Stimulated activated CD4-positive, alpha-beta T cell treated with anti-CD3 and anti-CD28 coated beads, Interleukin-2, amount 100 ng/mL, for 48 hours (primary cell): Measurements from ENCODE around the gene UNC13D.
"Not testable (repeated sequence)": the region's sequence is repeated elsewhere in the genome, so short reads cannot be mapped to it uniquely, and the experiment has no call there.

Experiments
- DNase-seq, 2 donors: peaks; one replicate each; pipeline ENCODE4 v3.0.0-alpha.2; 2020

UNC13D gene

GRCh38 chr17:75843577-75844529 lies at the start of gene UNC13D:
Gene UNC13D, minus strand, starts transcription at chr17:75844404. Its CDS starts 67 bp downstream, at chr17:75844337.
- DNase-seq, result peak in 1 of 2 donors; percentile 47

GRCh38 chr17:75893305-75894048 lies 49.3 kb upstream of the UNC13D start:
- DNase-seq, result no peak

- no peak for DNase-seq
Observed at GRCh38 chr17:75892556-75893224, 48.5 kb upstream of the UNC13D start.

- DNase-seq, result no peak
Observed at GRCh38 chr17:75891605-75892555, 47.7 kb upstream of the UNC13D start.

- DNase-seq, result no peak
Observed at GRCh38 chr17:75891022-75891604, 46.9 kb upstream of the UNC13D start.

- DNase-seq, result no peak
Observed at GRCh38 chr17:75889454-75889853, 45.2 kb upstream of the UNC13D start.

- DNase-seq, result no peak
Observed at GRCh38 chr17:75888484-75888883, 44.3 kb upstream of the UNC13D start.

GRCh38 chr17:75885860-75886259 lies 41.7 kb upstream of the UNC13D start:
- DNase-seq, result not testable (repeated sequence)

- DNase-seq, result no peak
Observed at GRCh38 chr17:75885431-75885830, 41.2 kb upstream of the UNC13D start.

- no peak for DNase-seq
Observed at GRCh38 chr17:75881678-75882454, 37.7 kb upstream of the UNC13D start.

GRCh38 chr17:75880266-75880665 lies 36.1 kb upstream of the UNC13D start:
- DNase-seq, result no peak

GRCh38 chr17:75878174-75878998 lies 34.2 kb upstream of the UNC13D start, which contains the start of gene TRIM47:
Gene TRIM47, minus strand, starts transcription at chr17:75878581. Its CDS starts 33 bp downstream, at chr17:75878548.
- DNase-seq, result no peak

GRCh38 chr17:75877752-75878173 lies 33.6 kb upstream of the UNC13D start:
- DNase-seq, result peak; percentile 58 to 66

GRCh38 chr17:75876938-75877751 lies 32.9 kb upstream of the UNC13D start:
- DNase-seq, result peak in 1 of 2 donors; percentile 38

- peak in 1 of 2 donors; percentile 61 for DNase-seq
Observed at GRCh38 chr17:75876190-75876937, 32.2 kb upstream of the UNC13D start.

GRCh38 chr17:75875940-75876189 lies 31.7 kb upstream of the UNC13D start:
- no peak for DNase-seq

GRCh38 chr17:75875182-75875939 lies 31.2 kb upstream of the UNC13D start:
- no peak for DNase-seq
